Transverse colon (tissue), 3 donors: ENCODE data around the gene SAT2.

ENCODE experiments used
- POLR2A ChIP-seq: fragments of 450-650 bp; IDR thresholded peaks from one replicate; pipeline ENCODE4 v1.6.1; 2016; ENCODE audit warnings: antibody characterized with exemption, mild to moderate bottlenecking, moderate library complexity
- TF ChIP-seq, protein P1 (sequence below), 5 experiments: fragments of 200-600 bp in 3 of 5; fragments of 450-650 bp in 2 of 5; sonication (generic) in 3 of 5; IDR thresholded peaks; 1 replicate in 2 of 5; 2 replicates in 3 of 5; pipeline ENCODE4 v1.5.1; 2016 to 2017; ENCODE audit warnings: antibody characterized with exemption in 5 of 5, inconsistent platforms in 3 of 5, mild to moderate bottlenecking in 2 of 5, moderate library complexity in 1 of 5

DNA sequence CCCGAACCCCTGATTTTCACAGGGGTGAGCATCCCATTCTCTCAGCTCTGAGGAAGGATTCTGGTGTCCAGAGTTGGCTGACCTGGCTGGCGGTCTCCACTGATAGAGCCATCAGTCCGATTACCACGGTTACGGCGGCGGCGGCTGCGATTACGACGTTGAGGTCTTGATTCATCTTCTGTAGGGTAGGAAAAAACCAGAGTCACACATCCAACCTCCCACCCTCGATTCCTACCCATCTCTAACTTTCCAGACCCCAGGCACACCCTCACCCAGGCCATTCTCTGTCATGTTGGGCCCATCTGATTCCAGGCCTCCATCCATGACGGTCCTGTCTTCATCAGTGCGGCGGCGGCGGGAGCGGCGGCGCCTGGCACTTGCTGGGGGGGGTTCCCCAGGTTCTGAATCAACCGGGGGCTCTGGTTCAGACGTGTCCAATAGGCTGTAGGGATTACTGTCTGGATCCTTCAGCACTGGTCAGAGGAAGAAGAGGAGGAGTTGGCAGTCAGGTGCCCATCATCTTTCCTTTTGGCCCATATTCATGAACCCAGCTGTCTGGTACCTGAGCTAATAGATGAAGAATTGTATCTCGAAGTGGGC lies 35.1 kb downstream of the SAT2 start:
- TF ChIP-seq, protein P1, sequence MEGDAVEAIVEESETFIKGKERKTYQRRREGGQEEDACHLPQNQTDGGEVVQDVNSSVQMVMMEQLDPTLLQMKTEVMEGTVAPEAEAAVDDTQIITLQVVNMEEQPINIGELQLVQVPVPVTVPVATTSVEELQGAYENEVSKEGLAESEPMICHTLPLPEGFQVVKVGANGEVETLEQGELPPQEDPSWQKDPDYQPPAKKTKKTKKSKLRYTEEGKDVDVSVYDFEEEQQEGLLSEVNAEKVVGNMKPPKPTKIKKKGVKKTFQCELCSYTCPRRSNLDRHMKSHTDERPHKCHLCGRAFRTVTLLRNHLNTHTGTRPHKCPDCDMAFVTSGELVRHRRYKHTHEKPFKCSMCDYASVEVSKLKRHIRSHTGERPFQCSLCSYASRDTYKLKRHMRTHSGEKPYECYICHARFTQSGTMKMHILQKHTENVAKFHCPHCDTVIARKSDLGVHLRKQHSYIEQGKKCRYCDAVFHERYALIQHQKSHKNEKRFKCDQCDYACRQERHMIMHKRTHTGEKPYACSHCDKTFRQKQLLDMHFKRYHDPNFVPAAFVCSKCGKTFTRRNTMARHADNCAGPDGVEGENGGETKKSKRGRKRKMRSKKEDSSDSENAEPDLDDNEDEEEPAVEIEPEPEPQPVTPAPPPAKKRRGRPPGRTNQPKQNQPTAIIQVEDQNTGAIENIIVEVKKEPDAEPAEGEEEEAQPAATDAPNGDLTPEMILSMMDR (IDR thresholded peaks at IDR 0.05), result no peak
- TF ChIP-seq POLR2A, result no peak
